HG02852 (cell line): Measurements from ENCODE around the gene EIF4E3.
A peak's percentile ranks its signal among the peaks of the same experiment; 100 is the strongest.

ENCODE experiments used
- ATAC-seq: cut with Tn5 transposase; IDR thresholded peaks from one replicate; pipeline ENCODE4 v1.9.1; 2021; ENCODE audit warnings: mild to moderate bottlenecking, moderate library complexity; ENCODE audit not compliant: unreplicated experiment

Gene EIF4E3

GRCh38 chr3:71650372-71650771 lies 74.8 kb downstream of the EIF4E3 start:
- no peak for ATAC-seq

GRCh38 chr3:71649757-71650156 lies 75.4 kb downstream of the EIF4E3 start:
- no peak for ATAC-seq

GRCh38 chr3:71647751-71648150 lies 77.5 kb downstream of the EIF4E3 start:
- ATAC-seq: no peak

GRCh38 chr3:71646971-71647370 lies 78.2 kb downstream of the EIF4E3 start:
- ATAC-seq: no peak

GRCh38 chr3:71645140-71645539 lies 80.1 kb downstream of the EIF4E3 start:
- no peak for ATAC-seq

DNA sequence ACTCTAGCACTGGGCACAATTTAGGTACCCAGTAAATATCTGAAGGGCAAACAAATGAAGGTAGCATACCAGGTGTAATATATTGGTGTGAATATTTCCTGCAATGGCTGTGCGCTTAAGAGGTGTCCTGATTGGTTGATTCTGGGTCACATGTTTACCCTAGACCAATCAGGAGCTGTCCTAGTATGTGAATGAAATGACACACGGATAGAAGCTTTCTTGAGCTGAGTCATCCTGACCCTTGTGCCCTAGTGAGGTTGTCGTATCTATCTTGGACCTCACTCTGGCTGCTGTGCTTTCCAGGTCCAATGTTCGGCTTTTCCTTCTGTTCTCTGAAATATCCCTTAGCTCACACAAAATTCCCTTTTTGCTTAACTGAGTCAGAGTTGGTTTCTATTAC lies 83.5 kb downstream of the EIF4E3 start:
- peak; percentile 51 for ATAC-seq

- no peak for ATAC-seq
Measured at GRCh38 chr3:71640331-71640983, 84.7 kb downstream of the EIF4E3 start.

DNA sequence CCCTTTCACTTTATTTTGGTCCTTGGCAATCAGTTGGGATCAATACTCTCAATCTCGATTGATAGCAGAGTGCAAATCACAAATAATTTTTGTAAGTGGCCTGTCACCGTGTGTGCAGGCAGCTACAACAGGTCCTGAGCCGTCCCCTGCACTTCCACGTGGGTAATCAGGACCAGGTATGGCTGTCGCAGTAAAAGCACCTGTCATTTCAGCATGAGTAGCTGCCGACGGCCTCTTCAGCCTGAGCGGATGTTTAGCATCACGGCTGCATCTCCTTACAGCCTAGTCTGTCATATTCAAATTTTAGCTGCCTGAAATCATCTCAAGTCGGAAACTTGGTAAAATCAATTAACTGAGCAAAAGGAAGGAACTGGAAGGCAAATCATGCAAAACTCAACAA lies 88.7 kb downstream of the EIF4E3 start:
- no peak for ATAC-seq

DNA sequence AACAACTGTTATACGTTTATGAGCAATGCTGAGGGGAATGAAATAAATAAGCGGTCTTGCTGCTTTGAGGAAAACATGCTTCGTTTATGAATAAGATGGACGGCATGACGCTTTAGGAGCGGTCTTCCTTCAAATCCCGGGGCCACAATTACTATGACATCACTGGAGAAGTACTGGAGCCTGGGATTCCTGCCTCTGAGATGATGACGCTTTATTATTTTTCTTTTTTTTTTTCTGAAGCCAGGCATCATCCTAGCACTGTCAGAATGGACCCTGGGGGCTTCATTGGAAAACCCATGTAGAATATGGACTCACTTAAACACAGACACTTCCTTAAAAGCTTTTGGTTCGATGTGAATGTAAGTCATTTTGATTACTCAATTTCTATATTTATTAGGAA lies 89.2 kb downstream of the EIF4E3 start:
- no peak for ATAC-seq

DNA sequence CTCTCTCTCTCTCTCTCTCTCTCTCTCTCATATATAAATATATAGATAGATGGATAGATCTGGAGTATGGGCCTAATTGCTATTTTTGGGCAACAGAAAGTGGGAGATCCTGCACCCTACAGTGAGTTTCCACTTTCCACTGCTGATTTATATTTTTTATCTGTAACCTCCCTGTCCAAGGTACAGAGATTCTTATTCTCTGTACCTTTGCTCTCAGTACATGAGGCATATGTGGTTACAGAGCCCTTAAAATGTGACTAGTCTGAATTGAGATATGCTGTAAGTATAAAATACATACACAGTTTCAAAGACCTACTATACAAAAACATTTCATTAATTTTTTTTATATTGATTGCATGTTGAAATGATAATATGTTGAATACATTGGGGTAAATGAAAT lies 90.5 kb downstream of the EIF4E3 start:
- ATAC-seq: no peak

- no peak for ATAC-seq
Measured at GRCh38 chr3:71629711-71630110, 95.5 kb downstream of the EIF4E3 start.

DNA sequence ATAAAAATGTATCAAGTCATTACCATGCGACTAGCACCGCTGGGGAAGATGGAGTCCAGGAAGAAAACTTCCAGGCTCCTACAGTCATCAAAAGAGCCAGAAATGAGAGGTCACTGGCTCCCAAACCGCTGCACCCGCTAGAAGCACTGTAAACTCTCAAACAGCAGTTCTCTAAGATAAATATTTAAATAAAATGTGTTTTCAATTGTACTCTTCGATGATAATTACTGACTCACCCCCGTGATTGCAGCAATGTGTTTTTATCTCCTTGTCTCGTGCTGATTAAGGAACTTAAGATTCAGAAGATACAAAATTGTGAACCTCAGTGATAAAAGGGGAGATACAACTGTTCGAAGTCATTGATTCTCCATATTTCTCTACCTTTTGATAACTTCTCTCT lies 95.9 kb downstream of the EIF4E3 start:
- ATAC-seq: no peak

DNA sequence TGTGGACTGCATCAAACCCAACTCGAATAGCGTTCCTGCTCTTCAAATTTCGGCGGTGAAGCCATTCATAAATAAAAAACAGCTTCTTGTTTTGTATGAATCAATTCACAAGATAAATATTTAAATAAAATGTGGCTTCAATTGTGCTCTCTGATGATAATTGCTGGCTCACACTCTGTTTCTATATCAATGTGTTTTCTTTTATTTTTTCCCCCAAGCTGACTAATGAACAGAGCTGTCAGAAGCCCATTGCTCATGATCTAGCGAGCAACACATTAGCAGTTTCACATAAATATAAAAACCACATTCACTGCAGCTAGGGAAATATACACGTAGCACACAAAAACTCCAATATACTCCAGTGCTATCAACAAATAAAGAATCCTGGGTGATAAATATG lies 96.7 kb downstream of the EIF4E3 start:
- no peak for ATAC-seq

GRCh38 chr3:71625676-71626075 lies 99.5 kb downstream of the EIF4E3 start:
- ATAC-seq: no peak
